Midbrain (tissue), 1 donor: ENCODE data around the gene SDC3.
"Not testable (repeated sequence)": the region's sequence is repeated elsewhere in the genome, so short reads cannot be mapped to it uniquely, and the experiment has no call there.

Source experiments
- DNase-seq: peaks from one replicate; lab custom pipeline; 2025; lab: John Stamatoyannopoulos, UW

The SDC3 gene

GRCh38 chr1:30908696-30909364, at the start of gene SDC3:
Gene SDC3, minus strand, starts transcription at chr1:30908758. Its CDS starts 172 bp downstream, at chr1:30908586.
- DNase-seq = peak; percentile 19

GRCh38 chr1:30957560-30958222, 49.1 kb upstream of the SDC3 start:
- DNase-seq = no peak

- DNase-seq = no peak
These were observed 47.0 kb upstream of the SDC3 start for GRCh38 chr1:30955448-30956015.

- no peak for DNase-seq
These were observed 45.1 kb upstream of the SDC3 start for GRCh38 chr1:30953685-30954084.

GRCh38 chr1:30952098-30952497, 43.5 kb upstream of the SDC3 start:
- peak; percentile 59 for DNase-seq

GRCh38 chr1:30950700-30951099, 42.1 kb upstream of the SDC3 start:
- DNase-seq = no peak

GRCh38 chr1:30950053-30950452, 41.5 kb upstream of the SDC3 start:
- no peak for DNase-seq

GRCh38 chr1:30949487-30949838, 40.9 kb upstream of the SDC3 start:
- not testable (repeated sequence) for DNase-seq

GRCh38 chr1:30948813-30949486, 40.4 kb upstream of the SDC3 start:
- DNase-seq = not testable (repeated sequence)

- DNase-seq = no peak
These were observed 39.7 kb upstream of the SDC3 start for GRCh38 chr1:30948278-30948677.

- DNase-seq = no peak
These were observed 38.7 kb upstream of the SDC3 start for GRCh38 chr1:30947212-30947611.

GRCh38 chr1:30942326-30942963, 33.9 kb upstream of the SDC3 start:
- peak; percentile 55 for DNase-seq

- no peak for DNase-seq
These were observed 32.0 kb upstream of the SDC3 start for GRCh38 chr1:30940541-30940940.

- no peak for DNase-seq
These were observed 28.1 kb upstream of the SDC3 start for GRCh38 chr1:30936541-30937171.

GRCh38 chr1:30935758-30936157, 27.2 kb upstream of the SDC3 start:
- not testable (repeated sequence) for DNase-seq

GRCh38 chr1:30934613-30935012, 26.1 kb upstream of the SDC3 start:
- no peak for DNase-seq

GRCh38 chr1:30933874-30934252, 25.3 kb upstream of the SDC3 start:
- no peak for DNase-seq

- DNase-seq = no peak
These were observed 22.1 kb upstream of the SDC3 start for GRCh38 chr1:30930631-30931173.

- DNase-seq = no peak
These were observed 21.5 kb upstream of the SDC3 start for GRCh38 chr1:30929944-30930525.

- no peak for DNase-seq
These were observed 20.8 kb upstream of the SDC3 start for GRCh38 chr1:30929135-30929889.

GRCh38 chr1:30928789-30929134, 20.2 kb upstream of the SDC3 start:
- DNase-seq = no peak
